Right cardiac atrium (tissue), 5 donors: ENCODE results near the gene CFAP73. TPM values are rescaled to one million over a fixed set of nuclear protein-coding genes. Genes with fewer than 3 reads are reported as not detected.

ENCODE experiments used
- ATAC-seq, 2 donors: fragments of 200-7000 bp; cut with Tn5 transposase; one replicate each; pipeline versions ENCODE4 v1.8.0 to v1.9.1; 2020; ENCODE audit warnings: moderate library complexity in 2 of 2, mild to moderate bottlenecking in 1 of 2
- DNase-seq, 3 donors: peaks; one replicate each; pipeline ENCODE4 v3.0.0-alpha.2; 2020
- H3K27ac ChIP-seq: one replicate; pipeline ENCODE4 v1.5.1; 2013; ENCODE audit warnings: mild to moderate bottlenecking, low read length, control low read depth, moderate library complexity
- H3K27me3 ChIP-seq: one replicate; pipeline ENCODE4 v1.6.1; 2013; ENCODE audit not compliant: control insufficient read depth, insufficient read depth
- H3K4me1 ChIP-seq: one replicate; pipeline ENCODE4 v1.6.1; 2013; ENCODE audit warnings: low read length; ENCODE audit not compliant: control insufficient read depth, insufficient read depth
- H3K4me3 ChIP-seq: one replicate; pipeline ENCODE4 v1.5.1; 2013; ENCODE audit warnings: low read length, control low read depth
- H3K9me3 ChIP-seq: one replicate; pipeline ENCODE4 v1.6.1; 2013; ENCODE audit warnings: low read length; ENCODE audit not compliant: control insufficient read depth
- WGBS: extraction: QIAGEN DNeasy Blood & Tissue Kit; methylation state at CpG from one replicate; pipeline ENCODE4 v1.1.7; 2013; 5-methylcytosine and 5-hydroxymethylcytosine counted together
- intact Hi-C, 4 donors: fragments of 100-400 bp; cut with DNase I; formaldehyde crosslinking; loops; one replicate each; pipeline versions ENCODE4 v1.11.0 to v1.14.0; 2022 to 2023
- polyA plus RNA-seq: library from polyadenylated mRNA; stranded (reverse); fragments of 200-250 nt; gene quantifications from one replicate; pipeline ENCODE4 v1.2.3, GENCODE V29; 2013
- total RNA-seq, 4 donors: library from RNA; stranded (reverse); fragmentation: NEBNext Ultra II Directional; extraction: Animal tissue kit (Norgen Biotek cat#: 25700); gene quantifications; one replicate each; pipeline ENCODE4 v1.2.1, GENCODE V29; 2021
- donor health status: healthy with polysubstance abuse.
- donor health status: DM: no; HTN: yes; CAD: no.
- donor health status: DM: no; HTN: no; CAD: no.
- donor health status: DM: no; HTN: yes; CAD: no; lungs with severe emphysema.
- donor health status: DM: yes; HTN: yes; CAD: no.

CFAP73 gene
- total and polyA plus RNA-seq, 5 donors: 0.09 TPM; not detected in 4

GRCh38 chr12:113120670-113121370 lies 28.7 kb upstream of the CFAP73 start:
- Histone ChIP-seq H3K4me1 (no peaks in the 10 kb centered on the region), H3K9me3 (no peaks in the 10 kb centered on the region), H3K27ac (no peak overlapping the region), H3K27me3 (no peaks in the 10 kb centered on the region), H3K4me3 (no peak overlapping the region)
- intact Hi-C loops: no loop called here
- WGBS: 72% methylated on average over 3 of the region's 3 CpGs
- DNase-seq: no peak
- no peak for ATAC-seq

GRCh38 chr12:113127791-113128199 lies 21.7 kb upstream of the CFAP73 start:
- H3K27ac ChIP-seq: no peak overlapping the region
- WGBS: 34% methylated on average over 15 of the region's 15 CpGs
- DNase-seq (no peak), ATAC-seq (no peak)
- H3K4me1 ChIP-seq: no peaks in the 10 kb centered on the region
- no peak overlapping the region for H3K4me3 ChIP-seq
- no peaks in the 10 kb centered on the region for H3K27me3 ChIP-seq
- H3K9me3 ChIP-seq: no peaks in the 10 kb centered on the region
- intact Hi-C loops: no loop called here

- DNase-seq: no peak
These were observed 20.5 kb upstream of the CFAP73 start for GRCh38 chr12:113128802-113129663.

GRCh38 chr12:113129664-113130456 lies 19.7 kb upstream of the CFAP73 start:
- Histone ChIP-seq H3K27me3 (no peaks in the 10 kb centered on the region), H3K4me1 (no peaks in the 10 kb centered on the region), H3K27ac (no peak overlapping the region), H3K9me3 (no peaks in the 10 kb centered on the region), H3K4me3 (no peak overlapping the region)
- DNase-seq (no peak), ATAC-seq (no peak)
- WGBS: 70% methylated on average over 17 of the region's 17 CpGs
- intact Hi-C loops: no loop called here

More at GRCh38 chr12:113128802-113129663, 20.5 kb upstream of the CFAP73 start:
- Histone ChIP-seq H3K27ac (no peak overlapping the region), H3K4me1 (no peaks in the 10 kb centered on the region), H3K4me3 (no peak overlapping the region), H3K27me3 (no peaks in the 10 kb centered on the region), H3K9me3 (no peaks in the 10 kb centered on the region)
- intact Hi-C loops: no loop called here
- no peak for ATAC-seq
- WGBS: 57% methylated on average over 9 of the region's 9 CpGs

DNA sequence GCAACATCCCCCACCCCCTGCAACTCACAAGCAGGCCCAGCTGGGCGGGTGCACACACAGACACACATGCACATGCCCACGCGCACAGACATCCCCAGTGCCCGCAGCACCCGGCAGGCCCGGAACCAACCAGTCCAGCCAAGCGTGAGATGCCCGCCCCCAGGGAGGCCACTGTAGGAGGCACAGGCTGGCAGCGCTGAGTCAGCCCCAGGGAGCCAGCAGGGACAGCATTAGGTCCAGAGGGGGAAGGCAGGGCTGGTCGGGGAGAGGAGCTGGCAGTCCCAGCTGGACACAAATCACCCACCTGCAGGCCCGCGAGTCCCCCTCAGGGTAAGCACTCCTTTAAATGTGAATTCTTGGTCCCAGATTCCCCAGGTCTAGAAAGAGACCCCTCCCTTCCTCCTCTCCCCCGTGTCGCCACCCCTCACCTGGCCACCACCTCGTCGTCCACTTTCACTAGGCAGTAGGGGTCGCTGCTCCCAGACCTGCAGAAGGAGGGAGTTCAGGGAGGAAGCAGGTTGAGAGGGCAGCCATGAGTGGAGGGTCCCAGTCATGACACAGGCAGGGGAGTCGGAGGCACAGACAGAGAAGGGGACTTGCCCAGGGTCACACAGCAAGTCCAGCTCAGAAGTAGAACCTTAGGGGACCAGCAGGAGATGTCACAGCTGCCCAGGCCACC lies 18.9 kb upstream of the CFAP73 start:
- Histone ChIP-seq H3K9me3 (no peaks in the 10 kb centered on the region), H3K27me3 (no peaks in the 10 kb centered on the region), H3K27ac (no peak overlapping the region), H3K4me3 (no peak overlapping the region), H3K4me1 (no peaks in the 10 kb centered on the region)
- intact Hi-C loops: no loop called here
- DNase-seq: no peak
- ATAC-seq: no peak
- 49% methylated on average over 18 of the region's 18 CpGs for WGBS

DNA sequence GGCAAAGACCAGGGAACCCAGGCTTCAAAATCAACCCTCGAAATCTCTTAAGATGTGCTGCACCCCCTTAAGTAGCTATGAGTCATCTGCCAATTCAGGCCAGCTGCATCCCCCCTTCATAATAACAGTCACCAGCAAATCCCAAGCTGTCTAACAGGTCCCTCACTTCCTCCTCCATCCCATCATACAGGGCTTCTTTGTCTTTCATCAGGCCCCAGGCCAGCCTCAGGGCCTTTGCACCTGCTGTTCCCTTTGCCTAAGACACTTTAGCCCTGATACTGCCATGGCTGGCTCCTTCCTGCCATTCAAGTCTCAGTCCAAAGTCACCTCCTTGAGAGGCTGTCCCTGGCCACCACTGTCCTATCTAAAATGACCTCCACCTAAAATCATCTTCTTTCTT lies 18.0 kb upstream of the CFAP73 start:
- Histone ChIP-seq H3K27ac (no peak overlapping the region), H3K4me3 (no peak overlapping the region), H3K9me3 (no peaks in the 10 kb centered on the region), H3K4me1 (no peaks in the 10 kb centered on the region), H3K27me3 (no peaks in the 10 kb centered on the region)
- WGBS: 71% methylated on average over 1 of the region's 1 CpG
- intact Hi-C loops: no loop called here
- no peak for ATAC-seq
- no peak for DNase-seq

- Histone ChIP-seq H3K27me3 (no peaks in the 10 kb centered on the region), H3K4me1 (no peaks in the 10 kb centered on the region), H3K9me3 (no peaks in the 10 kb centered on the region), H3K4me3 (no peak overlapping the region), H3K27ac (no peak overlapping the region)
- 38% methylated on average over 6 of the region's 6 CpGs for WGBS
- DNase-seq (no peak), ATAC-seq (no peak)
- intact Hi-C loops: no loop called here
These were observed 16.5 kb upstream of the CFAP73 start for GRCh38 chr12:113133036-113133435.

DNA sequence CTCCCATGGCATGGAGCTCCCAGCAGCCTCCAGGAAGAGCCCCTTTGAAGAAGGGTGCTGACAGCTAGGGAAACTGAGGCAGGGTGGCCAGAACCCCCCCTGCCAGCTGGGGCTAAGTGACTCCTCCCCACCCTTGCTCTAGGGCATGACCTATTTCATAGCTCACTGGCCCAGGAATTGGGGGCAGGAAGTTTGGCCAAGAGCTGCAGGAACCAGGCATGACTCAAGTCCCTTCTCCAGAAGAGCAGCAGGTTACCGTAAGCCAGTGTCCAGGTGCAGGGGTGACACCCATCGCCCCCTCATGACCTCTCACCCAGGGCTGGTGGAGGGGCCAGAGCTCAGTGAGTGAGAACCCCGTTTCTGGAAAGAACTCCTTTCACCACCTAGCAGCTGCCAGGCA lies 15.9 kb upstream of the CFAP73 start:
- Histone ChIP-seq H3K27me3 (no peaks in the 10 kb centered on the region), H3K4me1 (no peaks in the 10 kb centered on the region), H3K27ac (no peak overlapping the region), H3K9me3 (no peaks in the 10 kb centered on the region), H3K4me3 (no peak overlapping the region)
- 65% methylated on average over 3 of the region's 3 CpGs for WGBS
- DNase-seq: no peak
- no peak for ATAC-seq
- intact Hi-C loops: no loop called here

GRCh38 chr12:113134071-113134470 lies 15.5 kb upstream of the CFAP73 start:
- no peaks in the 10 kb centered on the region for H3K9me3 ChIP-seq
- no peaks in the 10 kb centered on the region for H3K4me1 ChIP-seq
- intact Hi-C loops: no loop called here
- H3K27me3 ChIP-seq: no peaks in the 10 kb centered on the region
- 81% methylated on average over 2 of the region's 2 CpGs for WGBS
- no peak overlapping the region for H3K27ac ChIP-seq
- DNase-seq (no peak), ATAC-seq (no peak)
- no peak overlapping the region for H3K4me3 ChIP-seq

DNA sequence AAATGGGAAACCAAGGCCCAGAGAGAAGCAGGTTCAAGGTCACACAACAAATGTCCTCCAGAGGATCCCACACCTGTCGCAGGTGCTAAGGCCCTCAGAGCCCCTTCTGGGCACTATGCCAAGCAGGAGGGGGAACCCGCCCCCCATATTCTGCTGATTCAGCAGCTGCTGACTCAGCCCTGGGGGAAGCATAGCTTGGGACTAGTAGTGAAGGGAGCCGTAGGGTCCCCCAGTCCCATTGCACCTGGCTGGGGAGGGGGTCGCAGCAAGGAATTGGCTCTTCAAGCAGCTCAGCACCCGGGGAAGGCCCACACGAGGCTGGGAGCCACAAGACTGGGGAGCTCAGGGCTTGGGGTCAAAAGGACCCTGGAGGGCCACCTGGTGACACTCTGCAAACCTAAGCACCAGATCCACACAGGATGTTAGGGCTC lies 15.0 kb upstream of the CFAP73 start:
- intact Hi-C loops: no loop called here
- H3K4me3 ChIP-seq: no peak overlapping the region
- no peak for ATAC-seq
- no peaks in the 10 kb centered on the region for H3K27me3 ChIP-seq
- H3K9me3 ChIP-seq: no peaks in the 10 kb centered on the region
- no peaks in the 10 kb centered on the region for H3K4me1 ChIP-seq
- no peak for DNase-seq
- H3K27ac ChIP-seq: no peak overlapping the region
- 60% methylated on average over 6 of the region's 6 CpGs for WGBS
